G401 (cell line): ENCODE data around the gene ARHGAP21. TPM values are rescaled to one million over a fixed set of nuclear protein-coding genes. Genes with fewer than 3 reads are reported as not detected.

Source experiments
- DNase-seq: peaks from one replicate; pipeline ENCODE4 v3.0.0-alpha.2; 2015; ENCODE audit warnings: low spot score
- in situ Hi-C: cut with HindIII; loops from 2 replicates; pipeline ENCODE4 v1.10.0; 2016; ENCODE audit warnings: low sequenced_read_pairs, mixed read lengths
- total RNA-seq: library from RNA; depleted of rRNA; stranded (reverse); fragments of >200 nt; shearing (Covaris generic); gene quantifications from 2 replicates; pipeline ENCODE4 v1.2.3, GENCODE V29; 2014; rRNA removed

Gene ARHGAP21
- total RNA-seq, 1 experiment from 2014 or later, result 21.5 TPM

DNA sequence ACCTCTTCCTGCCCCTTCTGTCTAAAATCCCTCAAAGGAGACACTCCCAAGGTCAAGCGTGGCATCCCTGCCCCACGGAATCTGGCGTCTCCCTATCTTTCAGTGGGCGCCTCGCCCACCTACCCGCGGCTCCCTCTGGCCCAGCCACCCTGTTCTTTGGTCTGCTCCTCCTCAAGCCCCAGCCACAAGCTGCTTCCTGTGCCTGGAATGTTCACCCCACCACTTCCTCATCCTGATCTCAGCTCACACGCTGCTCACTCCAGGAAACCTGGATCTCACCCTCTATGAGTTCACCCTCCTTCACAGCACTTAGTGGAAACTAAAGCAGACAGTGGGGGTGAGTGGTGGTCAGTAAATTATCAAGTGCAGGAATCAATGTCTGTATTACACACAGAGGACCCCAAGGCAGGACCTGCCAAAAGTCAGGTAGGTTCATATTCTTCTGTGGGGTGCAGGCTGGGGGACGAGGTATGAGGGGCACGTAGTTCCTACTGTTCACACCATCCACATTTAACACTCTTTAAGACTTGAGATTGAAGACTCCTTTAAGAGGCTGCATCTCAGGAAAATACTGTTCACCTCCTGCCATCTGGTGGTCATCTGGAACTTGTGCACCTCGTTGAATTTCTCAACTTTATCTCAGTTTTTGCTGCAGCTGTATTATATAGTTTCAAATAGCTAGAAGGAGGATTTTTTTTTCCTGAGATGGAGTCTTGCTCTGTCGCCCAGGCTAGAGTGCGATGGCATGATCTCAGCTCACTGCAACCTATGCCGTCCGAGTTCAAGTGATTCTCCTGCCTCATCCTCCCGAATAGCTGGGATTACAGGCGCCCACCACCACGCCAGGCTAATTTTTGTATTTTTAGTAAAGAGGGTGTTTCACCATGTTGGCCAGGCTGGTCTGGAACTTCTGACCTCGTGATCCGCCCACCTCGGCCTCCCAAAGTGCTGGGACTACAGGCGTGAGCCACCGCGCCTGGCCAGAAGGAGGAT is 166.6 kb downstream of the ARHGAP21 start:
- in situ Hi-C loops, result no loop called here
- peak; percentile 65 for DNase-seq

DNA sequence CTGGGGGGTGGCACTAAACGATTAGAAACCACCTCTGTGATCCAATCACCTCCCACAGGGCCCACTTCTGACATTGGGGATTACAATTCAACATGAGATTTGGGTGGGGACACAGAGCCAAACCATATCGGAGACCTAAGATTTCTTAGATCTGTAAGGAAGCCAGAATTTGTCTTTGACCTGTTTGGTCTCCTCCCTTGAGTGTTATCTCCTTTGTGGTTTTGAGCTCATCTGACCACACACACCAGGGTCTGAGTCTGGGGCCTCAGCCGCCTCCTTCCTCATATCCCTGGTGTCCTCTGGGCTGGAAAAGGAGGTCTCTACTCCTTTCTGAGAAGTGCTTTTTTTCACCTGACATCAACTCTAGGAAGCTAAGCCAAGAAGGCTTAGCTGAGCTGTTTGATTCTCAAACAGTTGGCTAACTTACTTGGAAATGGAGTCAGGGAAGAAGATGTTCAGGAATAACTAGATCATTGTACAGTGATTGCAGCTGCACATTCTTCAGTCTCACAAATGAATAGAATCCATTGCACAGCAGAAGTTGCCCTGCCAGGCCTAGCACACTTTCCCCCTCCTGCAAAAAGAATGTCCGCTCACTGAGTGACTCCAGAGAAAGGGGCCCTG is 167.4 kb downstream of the ARHGAP21 start:
- no peak for DNase-seq
- in situ Hi-C loops, result no loop called here

DNA sequence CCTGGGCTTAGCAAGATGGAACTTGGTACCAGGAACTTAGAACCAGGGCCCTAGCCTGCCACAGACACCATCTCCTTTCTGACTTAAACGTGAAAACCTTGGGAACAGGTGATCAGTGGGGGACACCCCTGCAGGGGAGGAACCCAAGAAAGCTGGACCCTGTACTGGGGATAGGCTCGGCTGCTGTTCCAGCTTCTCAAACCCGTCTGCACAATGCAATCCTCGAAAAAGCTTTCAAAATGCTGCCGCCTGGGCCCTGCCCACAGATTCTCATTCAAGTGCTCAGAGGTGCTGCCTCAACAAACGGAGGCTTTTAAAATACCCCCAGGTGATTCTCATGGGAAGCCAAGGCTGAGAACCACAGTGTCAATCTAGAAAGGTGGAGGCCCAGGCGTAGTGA is 169.7 kb downstream of the ARHGAP21 start:
- in situ Hi-C loops, result no loop called here
- DNase-seq, result no peak

DNA sequence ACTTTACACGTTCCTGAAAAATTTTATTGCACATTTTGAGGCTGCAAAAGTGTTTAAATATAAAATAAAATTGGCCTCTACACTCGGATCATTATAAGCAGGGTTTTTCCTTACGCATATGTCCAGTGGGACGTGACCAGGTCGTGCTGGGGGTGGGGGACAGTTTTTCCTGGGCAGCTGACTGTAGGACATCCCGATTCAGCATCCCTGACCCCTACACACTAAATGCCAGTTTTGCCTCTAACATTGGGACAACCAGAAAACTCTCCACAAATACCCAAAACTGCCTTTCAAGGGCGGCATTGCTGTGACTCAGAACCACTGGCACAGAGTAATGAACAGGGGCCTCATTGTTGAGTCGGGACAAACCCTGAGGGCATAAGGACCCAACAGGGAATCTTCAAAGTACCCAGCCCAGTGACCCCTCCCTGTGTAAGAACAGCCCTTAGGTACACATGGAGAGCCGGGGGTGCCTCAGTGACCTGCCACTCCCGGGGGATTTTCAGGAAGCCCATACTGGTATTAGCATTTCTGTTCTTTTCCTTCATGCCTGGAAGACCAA is 170.6 kb downstream of the ARHGAP21 start:
- in situ Hi-C loops, result no loop called here
- DNase-seq, result no peak

DNA sequence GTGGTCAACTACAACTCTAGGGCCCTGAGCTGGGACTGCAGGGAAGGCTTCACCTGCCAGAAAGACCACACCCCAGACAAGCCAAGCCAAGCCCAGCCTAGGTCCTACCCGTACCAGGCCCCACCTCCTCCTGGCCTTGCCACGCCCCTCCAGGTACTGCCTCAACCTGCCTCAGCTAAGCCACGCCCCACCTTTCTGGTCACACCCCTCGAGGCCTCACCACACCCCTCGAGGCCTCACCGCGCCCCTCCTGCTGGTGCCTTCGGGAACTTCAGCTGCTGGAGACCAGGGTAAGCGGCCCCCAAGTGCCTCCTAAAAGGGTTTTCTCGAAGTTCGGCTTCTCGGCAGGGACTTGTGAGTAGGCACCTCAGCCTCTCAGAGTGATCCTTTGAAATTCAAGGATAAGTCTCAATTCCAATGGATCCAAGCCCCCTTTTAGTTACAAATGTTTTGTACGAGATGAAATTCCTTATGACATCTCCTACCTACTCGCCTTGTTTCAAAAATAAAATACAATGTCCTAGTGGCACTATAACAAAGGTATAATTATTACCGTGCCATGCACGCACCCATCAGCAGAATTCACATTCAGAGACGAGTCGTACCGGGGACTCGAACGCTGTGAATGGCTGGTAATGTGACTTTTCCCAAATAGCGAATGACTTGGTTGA is 171.2 kb downstream of the ARHGAP21 start:
- in situ Hi-C loops, result no loop called here
- DNase-seq, result no peak

- DNase-seq, result no peak
- in situ Hi-C loops, result no loop called here
Measured at GRCh38 chr10:24551161-24551560, 172.5 kb downstream of the ARHGAP21 start.

GRCh38 chr10:24550680-24551079 is 173.0 kb downstream of the ARHGAP21 start:
- DNase-seq, result no peak
- in situ Hi-C loops, result no loop called here

DNA sequence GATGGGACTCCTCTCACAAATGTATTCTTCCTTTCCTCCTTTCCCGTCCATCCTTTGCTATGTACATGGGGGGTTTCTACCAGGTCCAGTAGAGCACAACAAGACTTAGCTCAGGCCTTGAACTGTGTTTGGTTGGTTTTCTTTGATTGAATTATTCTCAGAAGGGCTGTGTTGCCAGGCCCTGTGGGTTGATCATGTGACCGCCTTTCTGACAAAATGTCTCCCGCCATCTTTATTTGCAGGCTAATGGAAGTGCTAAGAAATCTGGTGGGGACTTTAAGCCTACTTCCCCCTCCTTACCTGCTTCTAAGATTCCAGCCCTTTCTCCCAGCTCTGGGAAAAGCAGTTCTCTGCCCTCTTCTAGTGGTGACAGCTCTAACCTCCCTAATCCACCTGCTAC is 178.1 kb downstream of the ARHGAP21 start:
- in situ Hi-C loops, result no loop called here
- DNase-seq, result no peak

DNA sequence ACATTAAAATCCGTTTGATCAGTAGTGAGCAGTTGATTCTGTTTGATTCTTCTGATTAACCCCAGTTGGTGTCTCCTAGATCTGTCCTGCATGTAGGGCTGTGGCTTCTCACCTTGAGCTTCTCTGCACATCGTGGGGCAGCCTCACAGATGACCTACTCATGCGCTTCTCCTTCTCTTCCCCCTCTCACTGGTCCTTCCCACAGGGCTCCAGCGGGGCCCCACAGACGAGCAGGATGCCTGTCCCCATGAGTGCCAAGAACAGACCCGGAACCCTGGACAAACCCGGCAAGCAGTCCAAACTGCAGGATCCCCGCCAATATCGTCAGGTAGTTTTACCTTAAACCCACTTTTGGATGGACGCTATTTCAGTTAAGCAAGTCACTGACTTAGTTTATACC is 178.9 kb downstream of the ARHGAP21 start:
- in situ Hi-C loops, result no loop called here
- DNase-seq, result no peak

DNA sequence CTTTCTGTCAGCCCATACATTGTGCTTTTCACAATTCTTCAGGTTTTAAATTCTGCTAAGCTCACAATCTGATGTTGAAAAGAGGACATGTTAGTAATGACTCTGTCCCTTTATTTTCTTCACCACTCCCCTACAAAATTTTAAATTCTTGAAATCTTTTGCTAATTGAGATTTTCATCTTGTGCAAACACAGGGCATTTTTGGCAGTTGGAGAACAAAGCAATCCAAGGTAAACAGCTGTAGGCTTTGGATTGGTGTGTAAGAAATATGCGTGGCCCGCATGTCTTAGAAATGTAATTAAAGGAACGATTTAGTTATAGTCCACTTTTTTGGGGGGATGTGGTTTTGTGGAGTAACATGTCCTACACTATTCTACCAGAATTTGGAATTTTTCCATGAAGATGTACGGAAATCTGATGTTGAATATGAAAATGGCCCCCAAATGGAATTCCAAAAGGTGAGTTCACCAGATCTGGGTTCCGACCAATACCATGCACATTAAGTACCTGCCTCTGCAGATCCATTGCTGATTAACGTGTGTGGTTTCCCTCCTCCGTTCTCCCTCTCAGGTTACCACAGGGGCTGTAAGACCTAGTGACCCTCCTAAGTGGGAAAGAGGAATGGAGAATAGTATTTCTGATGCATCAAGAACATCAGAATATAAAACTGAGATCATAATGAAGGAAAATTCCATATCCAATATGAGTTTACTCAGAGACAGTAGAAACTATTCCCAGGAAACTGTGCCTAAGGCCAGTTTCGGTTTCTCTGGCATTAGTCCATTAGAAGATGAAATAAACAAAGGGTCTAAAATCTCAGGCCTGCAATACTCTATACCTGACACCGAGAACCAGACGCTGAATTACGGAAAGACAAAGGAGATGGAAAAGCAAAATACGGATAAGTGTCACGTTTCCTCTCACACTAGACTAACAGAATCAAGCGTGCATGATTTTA is 181.1 kb downstream of the ARHGAP21 start:
- in situ Hi-C loops, result no loop called here
- no peak for DNase-seq

GRCh38 chr10:24541239-24541753 is 182.4 kb downstream of the ARHGAP21 start:
- in situ Hi-C loops, result no loop called here
- DNase-seq, result no peak

DNA sequence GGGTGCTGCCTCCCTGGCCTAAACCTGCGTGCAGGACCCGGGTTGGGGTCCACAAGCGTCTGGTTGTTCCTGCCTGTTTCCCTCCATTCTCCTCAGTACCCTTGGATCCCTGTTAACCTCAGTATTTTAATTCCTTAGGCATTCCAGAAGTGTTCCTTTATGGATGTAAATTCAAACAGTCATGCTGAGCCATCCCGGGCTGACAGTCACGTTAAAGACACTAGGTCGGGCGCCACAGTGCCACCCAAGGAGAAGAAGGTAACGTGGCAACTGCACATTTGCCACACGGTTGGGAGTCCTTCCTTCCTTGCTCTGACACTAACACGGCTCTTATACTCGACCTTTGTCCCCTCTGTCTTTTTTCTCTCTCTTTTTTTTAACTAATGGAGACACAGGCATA is 187.1 kb downstream of the ARHGAP21 start:
- in situ Hi-C loops, result no loop called here
- no peak for DNase-seq

DNA sequence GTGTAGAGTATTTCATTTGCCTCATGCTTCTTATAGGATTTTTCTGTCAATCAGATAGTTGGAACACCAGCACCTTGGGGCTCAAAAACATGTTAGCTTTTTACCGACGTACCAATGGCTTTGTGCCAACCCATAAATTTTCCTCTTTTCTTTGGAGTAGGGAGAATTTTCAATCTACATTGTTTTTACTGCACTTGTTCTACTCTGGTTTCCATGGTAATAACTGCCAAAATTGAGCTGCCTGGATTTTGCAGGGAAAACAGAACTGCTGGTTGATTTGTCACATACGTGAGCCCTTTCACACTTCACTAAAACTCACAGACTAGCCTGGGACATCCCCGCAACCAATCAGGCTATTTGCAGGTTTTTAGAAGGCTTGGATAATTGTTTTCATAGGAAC is 189.7 kb downstream of the ARHGAP21 start:
- DNase-seq, result no peak
- in situ Hi-C loops, result no loop called here

Other genes with a start within 250 kb of the ARHGAP21 start
- gene PRTFDC1, start 228.7 kb upstream of the ARHGAP21 start, total RNA-seq, result 32.6 and 46.6 TPM in 2 replicates